GM12891 (cell line): ENCODE data around the gene PRR7.

Experiments used
- PAX5 ChIP-seq: IDR thresholded peaks from 2 replicates; pipeline ENCODE4 v1.6.1; 2011; ENCODE audit warnings: low read length, moderate library complexity, mild to moderate bottlenecking; ENCODE audit not compliant: insufficient read depth, severe bottlenecking
- POLR2A ChIP-seq: IDR thresholded peaks from 2 replicates; pipeline ENCODE4 v1.6.1; 2011; ENCODE audit warnings: low read depth, low read length, control low read depth
- POLR2AphosphoS5 ChIP-seq: IDR thresholded peaks from 2 replicates; pipeline ENCODE4 v1.6.1; 2011; ENCODE audit warnings: low read depth, low read length, control low read depth
- TAF1 ChIP-seq: IDR thresholded peaks from 2 replicates; pipeline ENCODE4 v1.6.1; 2011; ENCODE audit warnings: low read depth, low read length, control low read depth

GRCh38 chr5:177403792-177404640, 42.6 kb upstream of the PRR7 start:
- no peak for TF ChIP-seq TAF1
- TF ChIP-seq POLR2A: no peak
- no peak for TF ChIP-seq POLR2AphosphoS5
- peak; percentile 12 for TF ChIP-seq PAX5
